PC-9 (cell line): Measurements from ENCODE around the gene ABHD17A.

Experiments used
- EZH2 ChIP-seq: fragments of 200-600 bp; sonication (generic); IDR thresholded peaks from 2 replicates; pipeline ENCODE4 v1.8.0; 2017; ENCODE audit warnings: antibody characterized with exemption, low read depth
- TF ChIP-seq, protein P1 (sequence below): fragments of 200-600 bp; sonication (generic); conservative IDR thresholded peaks from 2 replicates; pipeline ENCODE4 v1.6.1; 2017; ENCODE audit warnings: mixed run types, antibody characterized with exemption, mild to moderate bottlenecking, moderate library complexity

DNA sequence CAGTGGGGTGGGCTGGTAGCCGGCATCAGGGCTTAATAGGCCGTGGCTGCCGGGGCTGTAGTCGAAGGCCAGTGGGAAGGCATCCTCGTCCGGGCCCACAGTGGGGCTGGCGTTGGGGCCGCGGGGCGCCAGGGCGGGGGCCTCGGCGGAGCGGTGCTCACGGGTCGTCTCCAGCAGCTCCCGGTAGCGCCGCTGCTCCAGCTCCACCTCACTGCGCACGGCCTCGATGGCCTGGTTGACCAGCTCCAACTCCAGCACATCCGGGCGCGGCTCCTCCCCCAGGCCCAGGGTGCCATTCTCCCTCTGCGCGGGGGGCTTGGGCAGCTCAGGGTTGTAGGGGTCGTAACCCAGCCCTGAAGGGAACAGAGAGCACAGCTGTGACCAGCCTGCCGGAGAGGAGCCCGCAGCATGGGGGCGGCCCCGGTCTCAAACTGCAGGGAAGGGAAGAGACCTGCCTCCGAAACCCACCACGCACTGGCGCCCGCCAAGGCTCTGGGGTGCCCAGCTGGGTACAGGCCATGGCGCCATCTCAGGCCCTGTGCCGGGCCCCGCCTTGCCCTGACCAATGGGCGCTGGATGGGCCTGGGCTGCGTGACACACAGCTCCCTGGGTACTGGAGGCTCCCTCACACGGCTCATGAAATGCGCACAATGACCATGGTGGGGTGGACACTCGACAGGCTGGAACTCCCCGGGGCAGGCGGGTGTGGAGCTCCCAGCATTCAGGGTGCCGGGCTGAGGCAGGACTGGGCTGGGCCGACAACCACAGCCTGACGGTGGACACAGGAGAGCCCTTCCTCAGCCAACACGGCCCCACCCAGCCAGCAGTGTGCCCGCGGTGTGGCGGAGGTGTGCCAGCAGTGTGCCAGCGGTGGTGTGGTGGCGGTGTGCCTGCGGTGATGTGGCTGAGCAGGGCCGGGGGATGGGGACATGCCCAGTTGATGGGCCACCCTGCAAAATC lies 56.7 kb downstream of the ABHD17A start:
- TF ChIP-seq, protein P1, sequence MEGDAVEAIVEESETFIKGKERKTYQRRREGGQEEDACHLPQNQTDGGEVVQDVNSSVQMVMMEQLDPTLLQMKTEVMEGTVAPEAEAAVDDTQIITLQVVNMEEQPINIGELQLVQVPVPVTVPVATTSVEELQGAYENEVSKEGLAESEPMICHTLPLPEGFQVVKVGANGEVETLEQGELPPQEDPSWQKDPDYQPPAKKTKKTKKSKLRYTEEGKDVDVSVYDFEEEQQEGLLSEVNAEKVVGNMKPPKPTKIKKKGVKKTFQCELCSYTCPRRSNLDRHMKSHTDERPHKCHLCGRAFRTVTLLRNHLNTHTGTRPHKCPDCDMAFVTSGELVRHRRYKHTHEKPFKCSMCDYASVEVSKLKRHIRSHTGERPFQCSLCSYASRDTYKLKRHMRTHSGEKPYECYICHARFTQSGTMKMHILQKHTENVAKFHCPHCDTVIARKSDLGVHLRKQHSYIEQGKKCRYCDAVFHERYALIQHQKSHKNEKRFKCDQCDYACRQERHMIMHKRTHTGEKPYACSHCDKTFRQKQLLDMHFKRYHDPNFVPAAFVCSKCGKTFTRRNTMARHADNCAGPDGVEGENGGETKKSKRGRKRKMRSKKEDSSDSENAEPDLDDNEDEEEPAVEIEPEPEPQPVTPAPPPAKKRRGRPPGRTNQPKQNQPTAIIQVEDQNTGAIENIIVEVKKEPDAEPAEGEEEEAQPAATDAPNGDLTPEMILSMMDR = no peak
- no peak for TF ChIP-seq EZH2
